NCI-H82 treated with DMSO at 0.1 percent for 48 hours (cell line): Measurements from ENCODE around the gene FXYD1.
A peak's percentile ranks its signal among the peaks of the same experiment; 100 is the strongest.
"Not testable (repeated sequence)": the region's sequence is repeated elsewhere in the genome, so short reads cannot be mapped to it uniquely, and the experiment has no call there.

Experiments used
- DNase-seq: peaks from one replicate; lab custom pipeline; 2025; ENCODE audit not compliant: unreplicated experiment; lab: John Stamatoyannopoulos, UW

The FXYD1 gene

GRCh38 chr19:35141837-35142605, 3.4 kb downstream of the FXYD1 start:
- peak; percentile 33 for DNase-seq

GRCh38 chr19:35142606-35143230, 4.1 kb downstream of the FXYD1 start:
- DNase-seq: peak; percentile 23

- no peak for DNase-seq
Observed at GRCh38 chr19:35143231-35143715, 4.6 kb downstream of the FXYD1 start, which contains the start of gene FXYD7. TSS of gene FXYD7 (plus strand) at chr19:35143255. CDS start at chr19:35143334, 79 bp downstream.

GRCh38 chr19:35143818-35144217, 5.2 kb downstream of the FXYD1 start:
- DNase-seq: no peak

GRCh38 chr19:35144259-35144599, 5.6 kb downstream of the FXYD1 start:
- no peak for DNase-seq

GRCh38 chr19:35144600-35145436, 6.2 kb downstream of the FXYD1 start:
- no peak for DNase-seq

- DNase-seq: no peak
Observed at GRCh38 chr19:35146746-35147459, 8.3 kb downstream of the FXYD1 start.

GRCh38 chr19:35149463-35149862, 10.8 kb downstream of the FXYD1 start:
- no peak for DNase-seq

- DNase-seq: no peak
Observed at GRCh38 chr19:35150445-35150844, 11.8 kb downstream of the FXYD1 start.

GRCh38 chr19:35151273-35152065, 12.8 kb downstream of the FXYD1 start:
- no peak for DNase-seq

GRCh38 chr19:35153129-35153522, 14.5 kb downstream of the FXYD1 start:
- DNase-seq: not testable (repeated sequence)

- DNase-seq: no peak
Observed at GRCh38 chr19:35153701-35154524, 15.3 kb downstream of the FXYD1 start.

GRCh38 chr19:35154525-35155406, 16.1 kb downstream of the FXYD1 start, which contains the start of gene FXYD5:
TSS of gene FXYD5 (plus strand) at chr19:35154735. CDS start at chr19:35155551, 816 bp downstream.
- no peak for DNase-seq

- no peak for DNase-seq
Observed at GRCh38 chr19:35155441-35155840, 16.8 kb downstream of the FXYD1 start.

GRCh38 chr19:35155981-35156672, 17.5 kb downstream of the FXYD1 start:
- no peak for DNase-seq

- DNase-seq: no peak
Observed at GRCh38 chr19:35156673-35157014, 18.0 kb downstream of the FXYD1 start.

GRCh38 chr19:35157431-35157830, 18.8 kb downstream of the FXYD1 start:
- DNase-seq: no peak

GRCh38 chr19:35159606-35160005, 21.0 kb downstream of the FXYD1 start:
- no peak for DNase-seq
